ENCODE data around the gene B3GNT9. TPM values are rescaled to one million over a fixed set of nuclear protein-coding genes. Genes with fewer than 3 reads are reported as not detected.

Gene B3GNT9
- total RNA-seq, 3 donors from 2014 or later, result 7.8 to 13.3 (median 11.1) TPM

GRCh38 chr16:67114793-67115192, 36.0 kb downstream of the B3GNT9 start:
- Histone ChIP-seq H3K27me3 (no peaks in the 10 kb centered on the region), H3K36me3 (no peaks in the 10 kb centered on the region), H3K9me3 (no peaks in the 10 kb centered on the region), H3K4me3 (no peak overlapping the region), H3K4me1 (peaks cover 0 to 8% of the 10 kb centered on the region in 2 donors), H3K27ac (no peak overlapping the region)
- DNase-seq (ENCODE audit: low spot score in 2 of 2), result no peak
- intact Hi-C loops (cut with DNase I; ENCODE audit: low total_unique reads), result no loop called here
- no peak for TF ChIP-seq POLR2A (IDR thresholded peaks at IDR 0.05)
- no peak for TF ChIP-seq POLR2AphosphoS5 (IDR thresholded peaks at IDR 0.05)
- no peak for TF ChIP-seq CTCF (IDR thresholded peaks at IDR 0.05)

GRCh38 chr16:67112591-67113399, 38.0 kb downstream of the B3GNT9 start:
- Histone ChIP-seq H3K36me3 (no peaks in the 10 kb centered on the region), H3K9me3 (no peaks in the 10 kb centered on the region), H3K27me3 (no peaks in the 10 kb centered on the region), H3K4me1 (peaks cover 0 to 8% of the 10 kb centered on the region in 2 donors), H3K27ac (no peak overlapping the region), H3K4me3 (no peak overlapping the region)
- intact Hi-C loops (cut with DNase I; ENCODE audit: low total_unique reads), result no loop called here
- no peak for DNase-seq (ENCODE audit: low spot score in 2 of 2)
- no peak for TF ChIP-seq POLR2AphosphoS5 (IDR thresholded peaks at IDR 0.05)
- TF ChIP-seq POLR2A (IDR thresholded peaks at IDR 0.05), result no peak
- TF ChIP-seq CTCF (IDR thresholded peaks at IDR 0.05), result no peak

- peaks cover 0 to 8% of the 10 kb centered on the region in 2 donors for H3K4me1 ChIP-seq
- H3K27me3 ChIP-seq, result no peaks in the 10 kb centered on the region
- DNase-seq (ENCODE audit: low spot score in 2 of 2), result no peak
- H3K36me3 ChIP-seq, result no peaks in the 10 kb centered on the region
- intact Hi-C loops (cut with DNase I; ENCODE audit: low total_unique reads), result no loop called here
- H3K9me3 ChIP-seq, result no peaks in the 10 kb centered on the region
- no peak for TF ChIP-seq POLR2A (IDR thresholded peaks at IDR 0.05)
- TF ChIP-seq POLR2AphosphoS5 (IDR thresholded peaks at IDR 0.05), result no peak
- H3K4me3 ChIP-seq, result no peak overlapping the region
- no peak overlapping the region for H3K27ac ChIP-seq
Measured at GRCh38 chr16:67111951-67112444, 38.8 kb downstream of the B3GNT9 start.

DNA sequence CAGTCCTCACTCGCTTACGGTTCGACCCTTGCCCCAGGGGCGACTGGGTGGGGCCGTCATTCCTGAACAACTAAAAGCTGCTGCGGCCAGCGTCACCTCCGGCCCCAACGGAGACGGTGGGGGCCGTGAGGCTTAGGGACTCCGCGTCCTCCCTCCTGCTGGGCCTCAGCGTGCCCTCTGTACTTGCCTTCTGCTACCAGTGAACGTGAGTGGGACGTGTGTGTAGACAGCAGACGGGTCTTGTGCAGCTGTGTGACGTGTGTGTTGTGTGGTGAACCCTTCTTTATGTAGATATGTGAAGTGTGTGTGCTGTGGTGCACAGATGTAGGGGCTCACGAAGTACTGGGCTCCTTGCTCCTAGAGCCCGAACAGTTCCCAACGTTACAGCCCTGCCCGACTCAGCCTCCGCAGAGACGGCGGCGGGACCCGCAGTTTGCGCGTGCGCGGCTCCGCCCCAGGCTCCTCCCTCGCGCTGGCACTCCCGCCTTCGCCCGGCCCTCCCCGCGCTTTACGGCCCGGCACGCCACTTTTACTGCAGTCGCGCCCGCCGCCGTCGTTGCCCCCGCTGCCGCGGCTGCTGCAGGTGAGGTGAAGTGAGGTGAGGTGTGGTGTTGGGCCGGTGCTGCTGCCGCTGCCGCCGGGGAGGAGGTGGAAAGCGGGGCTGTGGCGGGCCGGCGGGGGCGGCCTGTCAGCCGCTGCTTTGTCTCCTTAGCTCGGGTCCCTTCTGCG, 41.2 kb downstream of the B3GNT9 start, which contains the start of gene PHAF1:
Gene PHAF1, plus strand, starts transcription at position 535 of the 729 bp plus-strand sequence. CDS start 235 bp downstream, outside the sequence.
- peak; percentile 89 to 96 for DNase-seq (ENCODE audit: low spot score in 2 of 2)
- peaks cover 0 to 8% of the 10 kb centered on the region in 2 donors for H3K4me1 ChIP-seq
- intact Hi-C loops (cut with DNase I; ENCODE audit: low total_unique reads), result no loop called here
- no peaks in the 10 kb centered on the region for H3K36me3 ChIP-seq
- H3K4me3 ChIP-seq, result peak within 1 kb of the TSS; percentile 80 to 88 (median 84)
- peak; percentile 50 to 73 (median 56) for TF ChIP-seq POLR2AphosphoS5 (IDR thresholded peaks at IDR 0.05)
- TF ChIP-seq CTCF (IDR thresholded peaks at IDR 0.05), result no peak
- peak; percentile 39 for TF ChIP-seq POLR2A (IDR thresholded peaks at IDR 0.05)
- H3K27me3 ChIP-seq, result no peaks in the 10 kb centered on the region
- H3K9me3 ChIP-seq, result no peaks in the 10 kb centered on the region
- peak within 1 kb of the TSS; percentile 83 to 93 for H3K27ac ChIP-seq

DNA sequence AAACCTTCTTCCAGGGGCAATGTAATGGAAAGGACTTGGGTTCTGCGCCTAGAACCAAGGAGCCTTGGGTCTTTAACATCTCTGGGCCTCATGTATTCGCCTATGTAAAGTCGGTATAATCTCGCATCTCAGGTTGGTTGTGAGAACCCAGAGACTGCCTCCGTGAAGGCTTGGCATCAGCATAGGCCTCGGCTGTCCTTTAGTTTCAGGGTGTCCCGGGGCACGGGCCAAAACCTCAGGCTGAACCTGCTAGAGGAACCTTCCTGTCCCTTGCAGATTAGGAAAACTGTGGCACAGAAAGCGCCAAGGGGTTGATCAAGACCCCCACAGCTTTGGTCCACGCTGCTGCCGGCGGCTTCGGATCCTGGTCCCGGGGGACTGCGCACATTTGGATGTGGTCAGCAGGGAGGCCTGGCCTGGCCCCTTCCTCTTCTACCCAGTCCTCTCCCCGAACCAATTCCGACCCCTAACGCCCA, 41.8 kb downstream of the B3GNT9 start:
- no peak for DNase-seq (ENCODE audit: low spot score in 2 of 2)
- H3K27ac ChIP-seq, result peak overlapping the region; percentile 83 to 93
- H3K4me3 ChIP-seq, result peak overlapping the region; percentile 80 to 88 (median 84)
- peaks cover 0 to 8% of the 10 kb centered on the region in 2 donors for H3K4me1 ChIP-seq
- H3K9me3 ChIP-seq, result no peaks in the 10 kb centered on the region
- intact Hi-C loops (cut with DNase I; ENCODE audit: low total_unique reads), result no loop called here
- H3K27me3 ChIP-seq, result no peaks in the 10 kb centered on the region
- TF ChIP-seq POLR2A (IDR thresholded peaks at IDR 0.05) (no peak), POLR2AphosphoS5 (IDR thresholded peaks at IDR 0.05) (no peak), CTCF (IDR thresholded peaks at IDR 0.05) (no peak)
- H3K36me3 ChIP-seq, result no peaks in the 10 kb centered on the region

Measured in breast epithelium (tissue), 4 donors.